NCI-H1048 (cell line): ENCODE results near the gene MOV10L1.

Experiments used
- DNase-seq: peaks from one replicate; lab custom pipeline; 2025; lab: John Stamatoyannopoulos, UW

Gene MOV10L1

GRCh38 chr22:50089682-50090411 lies at the start of gene MOV10L1:
TSS of gene MOV10L1 (plus strand) at chr22:50090006. CDS start at chr22:50090089, 83 bp downstream.
- no peak for DNase-seq

- no peak for DNase-seq
Measured at GRCh38 chr22:50040717-50041116, 49.1 kb upstream of the MOV10L1 start.

GRCh38 chr22:50041361-50042065 lies 48.3 kb upstream of the MOV10L1 start:
- no peak for DNase-seq

GRCh38 chr22:50044485-50045118 lies 45.2 kb upstream of the MOV10L1 start:
- DNase-seq: no peak

- no peak for DNase-seq
Measured at GRCh38 chr22:50045211-50046018, 44.4 kb upstream of the MOV10L1 start.

GRCh38 chr22:50046019-50046415 lies 43.8 kb upstream of the MOV10L1 start:
- no peak for DNase-seq

GRCh38 chr22:50046481-50047245 lies 43.1 kb upstream of the MOV10L1 start:
- no peak for DNase-seq

- DNase-seq: no peak
Measured at GRCh38 chr22:50047346-50047745, 42.5 kb upstream of the MOV10L1 start.

- DNase-seq: no peak
Measured at GRCh38 chr22:50048061-50048765, 41.6 kb upstream of the MOV10L1 start.

- DNase-seq: no peak
Measured at GRCh38 chr22:50048836-50049235, 41.0 kb upstream of the MOV10L1 start.

- DNase-seq: no peak
Measured at GRCh38 chr22:50049299-50050195, 40.3 kb upstream of the MOV10L1 start.

- no peak for DNase-seq
Measured at GRCh38 chr22:50051930-50052329, 37.9 kb upstream of the MOV10L1 start.

- no peak for DNase-seq
Measured at GRCh38 chr22:50053861-50054260, 35.9 kb upstream of the MOV10L1 start.

GRCh38 chr22:50056214-50056972 lies 33.4 kb upstream of the MOV10L1 start:
- DNase-seq: no peak

- DNase-seq: no peak
Measured at GRCh38 chr22:50057278-50058060, 32.3 kb upstream of the MOV10L1 start.

GRCh38 chr22:50058061-50058905 lies 31.5 kb upstream of the MOV10L1 start, which contains the start of gene TTLL8:
TSS of gene TTLL8 (minus strand) at chr22:50058298.
- DNase-seq: no peak
